IMR-90 (cell line): ENCODE results near the gene ANKRD16. TPM values are rescaled to one million over a fixed set of nuclear protein-coding genes. Genes with fewer than 3 reads are reported as not detected.

Experiments used
- ATAC-seq: fragments of 200-7000 bp; cut with Tn5 transposase; 2 replicates; pipeline ENCODE4 v1.9.1; 2020; ENCODE audit warnings: low read depth, mild to moderate bottlenecking, moderate library complexity
- BruUV-seq: library from RNA; stranded (reverse); fragments of 400-500 nt; replicated peaks from 2 replicates; lab custom pipeline; 2021; lab: Mats Ljungman, UMichigan
- CTCF ChIA-PET: fragments of 300-600 bp; formaldehyde crosslinking; extraction: SDS; loops from one replicate; lab custom pipeline; 2021; ENCODE audit warnings: antibody characterized with exemption; lab: Yijun Ruan, JAX
- POLR2A ChIA-PET: fragments of 300-600 bp; sonication (Branson Sonifier 250); formaldehyde crosslinking; loops from one replicate; lab custom pipeline; 2022; ENCODE audit warnings: antibody characterized with exemption; ENCODE audit not compliant: unreplicated experiment; lab: Charles Lee
- DNase-seq: peaks from one replicate; pipeline ENCODE4 v3.0.0; 2013
- H2AFZ ChIP-seq: replicated peaks from 2 replicates; pipeline ENCODE3; 2013; ENCODE audit warnings: low read length, mild to moderate bottlenecking; ENCODE audit not compliant: poor library complexity
- H2AK5ac ChIP-seq: 2 replicates; pipeline ENCODE4 v1.6.1; 2013; ENCODE audit warnings: low read depth, low read length, inconsistent platforms
- H2AK9ac ChIP-seq: replicated peaks from 2 replicates; pipeline ENCODE3; 2013; ENCODE audit warnings: mild to moderate bottlenecking, low read depth, low read length, moderate library complexity; ENCODE audit not compliant: poor library complexity
- H2BK120ac ChIP-seq: 2 replicates; pipeline ENCODE4 v1.6.1; 2013; ENCODE audit warnings: low read depth, low read length, inconsistent platforms
- H2BK15ac ChIP-seq: 3 replicates; pipeline ENCODE4 v1.6.1; 2013; ENCODE audit warnings: low read depth, low read length, inconsistent platforms
- H2BK20ac ChIP-seq: 2 replicates; pipeline ENCODE4 v1.6.1; 2013; ENCODE audit warnings: low read depth, mild to moderate bottlenecking, inconsistent platforms, low read length, moderate library complexity
- H2BK5ac ChIP-seq: 2 replicates; pipeline ENCODE4 v1.6.1; 2013; ENCODE audit warnings: mild to moderate bottlenecking, low read depth, low read length, inconsistent platforms; ENCODE audit not compliant: poor library complexity, severe bottlenecking
- H3K14ac ChIP-seq: replicated peaks from 2 replicates; pipeline ENCODE4 v1.6.1; 2013; ENCODE audit warnings: low read depth, low read length, inconsistent platforms
- H3K18ac ChIP-seq: 2 replicates; pipeline ENCODE4 v1.6.1; 2013; ENCODE audit warnings: low read depth, low read length, control low read depth
- H3K23ac ChIP-seq: 2 replicates; pipeline ENCODE4 v1.6.1; 2013; ENCODE audit warnings: low read depth, low read length, inconsistent platforms
- H3K27ac ChIP-seq: 2 replicates; pipeline ENCODE4 v1.5.1; 2013; ENCODE audit warnings: mild to moderate bottlenecking, control low read depth, low read length; ENCODE audit not compliant: insufficient read depth
- H3K27me3 ChIP-seq: 2 replicates; pipeline ENCODE4 v1.6.1; 2013; ENCODE audit warnings: low read length; ENCODE audit not compliant: control insufficient read depth, insufficient read depth
- H3K36me3 ChIP-seq: 2 replicates; pipeline ENCODE4 v1.6.1; 2013; ENCODE audit warnings: low read length, mixed read lengths; ENCODE audit not compliant: control insufficient read depth, insufficient read depth
- H3K4ac ChIP-seq: 2 replicates; pipeline ENCODE4 v1.6.1; 2013; ENCODE audit warnings: low read depth, low read length, inconsistent platforms
- H3K4me1 ChIP-seq: 2 replicates; pipeline ENCODE4 v1.6.1; 2013; ENCODE audit warnings: low read length, mixed read lengths; ENCODE audit not compliant: control insufficient read depth, insufficient read depth
- H3K4me2 ChIP-seq: 2 replicates; pipeline ENCODE4 v1.6.1; 2013; ENCODE audit warnings: low read depth, mild to moderate bottlenecking, control low read depth, low read length, moderate library complexity
- H3K4me3 ChIP-seq: 2 replicates; pipeline ENCODE4 v1.5.1; 2013; ENCODE audit warnings: low read depth, mild to moderate bottlenecking, control low read depth, low read length, moderate library complexity; ENCODE audit not compliant: insufficient read depth
- H3K56ac ChIP-seq: 2 replicates; pipeline ENCODE4 v1.6.1; 2013; ENCODE audit warnings: low read length, inconsistent platforms; ENCODE audit not compliant: insufficient read depth; ENCODE audit errors: extremely low read depth
- H3K79me1 ChIP-seq, 2 experiments: 2 replicates each; pipeline ENCODE4 v1.6.1; 2013; ENCODE audit warnings: low read length in 2 of 2, inconsistent platforms in 1 of 2, low read depth in 1 of 2
- H3K9ac ChIP-seq: 2 replicates; pipeline ENCODE4 v1.6.1; 2013; ENCODE audit warnings: low read depth, low read length, control low read depth
- H3K9me1 ChIP-seq: 2 replicates; pipeline ENCODE4 v1.6.1; 2013; ENCODE audit warnings: low read length, inconsistent platforms; ENCODE audit not compliant: insufficient read depth
- H3K9me3 ChIP-seq: 2 replicates; pipeline ENCODE4 v1.6.1; 2013; ENCODE audit warnings: low read length; ENCODE audit not compliant: control insufficient read depth, insufficient read depth
- H4K20me1 ChIP-seq: 2 replicates; pipeline ENCODE4 v1.6.1; 2013; ENCODE audit warnings: low read length, inconsistent platforms; ENCODE audit not compliant: insufficient read depth
- H4K5ac ChIP-seq: 2 replicates; pipeline ENCODE4 v1.6.1; 2013; ENCODE audit warnings: mild to moderate bottlenecking, low read depth, low read length, control low read depth
- H4K8ac ChIP-seq, 2 experiments: 2 replicates each; pipeline ENCODE4 v1.6.1; 2013; ENCODE audit warnings: low read depth in 2 of 2, low read length in 2 of 2, control low read depth in 1 of 2, inconsistent platforms in 1 of 2
- H4K91ac ChIP-seq: 2 replicates; pipeline ENCODE4 v1.6.1; 2013; ENCODE audit warnings: low read depth, low read length, inconsistent platforms; ENCODE audit not compliant: insufficient read depth
- CEBPB ChIP-seq: IDR thresholded peaks from 2 replicates; pipeline ENCODE4 v1.6.1; 2012; ENCODE audit warnings: low read depth, low read length, improper control_type of control experiment
- ELK1 ChIP-seq: fragments of 150-350 bp; IDR thresholded peaks from 2 replicates; pipeline ENCODE4 v1.6.1; 2016; ENCODE audit warnings: low read depth, mild to moderate bottlenecking, low read length, moderate library complexity, borderline replicate concordance
- FOS ChIP-seq: fragments of 150-350 bp; IDR thresholded peaks from 2 replicates; pipeline ENCODE4 v1.6.1; 2016; ENCODE audit warnings: low read depth, low read length
- WGBS, 2 experiments: methylation state at CpG; one replicate each; pipeline versions ENCODE4 v1.1.5 to v1.1.7; 2013; ENCODE audit warnings: missing lambda C conversion rate in 2 of 2; ENCODE audit not compliant: insufficient read length in 1 of 2; ENCODE audit errors: extremely low coverage in 2 of 2; 5-methylcytosine and 5-hydroxymethylcytosine counted together
- dilution Hi-C: fragments of 300-500 bp; cut with HindIII; formaldehyde crosslinking; loops from one replicate; pipeline ENCODE4 v1.14.3; 2018; ENCODE audit warnings: low sequenced_read_pairs; ENCODE audit not compliant: unreplicated experiment
- in situ Hi-C: fragments of 300-500 bp; cut with MboI; formaldehyde crosslinking; loops from 3 replicates; pipeline ENCODE4 v1.14.3; 2019; ENCODE audit warnings: low sequenced_read_pairs, inconsistent platforms, mixed read lengths
- intact Hi-C: fragments of 100-400 bp; cut with micrococcal nuclease; formaldehyde crosslinking; loops from 2 replicates; pipeline ENCODE4 v1.10.0; 2022
- polyA plus RNA-seq, 3 experiments: library from polyadenylated mRNA; depleted of rRNA; stranded (reverse); fragments of >200 nt; gene quantifications; 2 replicates each; pipeline ENCODE4 v1.2.3, GENCODE V29; 2012; ENCODE audit warnings: low replicate concordance in 1 of 3
- total RNA-seq: library from RNA; depleted of rRNA; stranded (reverse); fragments of >200 nt; gene quantifications from 2 replicates; pipeline ENCODE4 v1.2.3, GENCODE V29; 2012

Gene ANKRD16
- total and polyA plus RNA-seq, 2 of the 4 experiments (the other 2 are of a cell fraction): 5.1 to 5.7 TPM

GRCh38 chr10:5832946-5833345 lies 56.7 kb downstream of the ANKRD16 start:
- Histone ChIP-seq H4K20me1 (no peaks in the 10 kb centered on the region; the same call in 1 of the 2 replicates), H2AK5ac (no peak overlapping the region), H3K9ac (no peak overlapping the region), H3K36me3 (no peaks in the 10 kb centered on the region), H2BK15ac (no peak overlapping the region), H4K5ac (no peak overlapping the region), H3K14ac (no peak overlapping the region), H3K23ac (no peak overlapping the region), H3K56ac (no peak overlapping the region), H2AK9ac (no peak overlapping the region), H3K9me1 (peaks cover 5% of the 10 kb centered on the region; the same call in 1 of the 2 replicates), H3K4ac (no peak overlapping the region), H2BK20ac (no peak overlapping the region), H3K18ac (no peak overlapping the region), H3K27me3 (no peaks in the 10 kb centered on the region), H2AFZ (no peak overlapping the region), H3K9me3 (no peaks in the 10 kb centered on the region), H3K4me3 (no peak overlapping the region), H3K4me1 (no peaks in the 10 kb centered on the region), H2BK5ac (no peak overlapping the region), H4K91ac (no peak overlapping the region), H4K8ac (no peak overlapping the region), H3K4me2 (no peak overlapping the region), H3K27ac (no peak overlapping the region), H2BK120ac (no peak overlapping the region), H3K79me1 (no peaks in the 10 kb centered on the region)
- POLR2A ChIA-PET: no interaction called here
- BruUV-seq: no TSS peak
- ATAC-seq (no peak), DNase-seq (no peak)
- in situ Hi-C loops (no loop called here), intact Hi-C loops (no loop called here), dilution Hi-C loops (no loop called here)
- TF ChIP-seq CEBPB (no peak), ELK1 (no peak), FOS (no peak)
- CTCF ChIA-PET: interaction anchor here (0.6 kb wide), 1 partner anchor 20 kb away, joined by 3 read pairs; the partner anchor contains the start of gene GDI2
- 85% methylated on average over 10 of the region's 13 CpGs; no CpG with 5 or more reads in 1 of the 2 experiments for WGBS, 2 experiments
